ENCODE results near the gene FAM149A. TPM values are rescaled to one million over a fixed set of nuclear protein-coding genes. Genes with fewer than 3 reads are reported as not detected.

Gene FAM149A
- total and polyA plus RNA-seq, 10 of the 15 experiments (the other 5 are each of a cell fraction or from before 2014, with no cell fraction given), result 0.38 to 1.9 (median 0.99) TPM

DNA sequence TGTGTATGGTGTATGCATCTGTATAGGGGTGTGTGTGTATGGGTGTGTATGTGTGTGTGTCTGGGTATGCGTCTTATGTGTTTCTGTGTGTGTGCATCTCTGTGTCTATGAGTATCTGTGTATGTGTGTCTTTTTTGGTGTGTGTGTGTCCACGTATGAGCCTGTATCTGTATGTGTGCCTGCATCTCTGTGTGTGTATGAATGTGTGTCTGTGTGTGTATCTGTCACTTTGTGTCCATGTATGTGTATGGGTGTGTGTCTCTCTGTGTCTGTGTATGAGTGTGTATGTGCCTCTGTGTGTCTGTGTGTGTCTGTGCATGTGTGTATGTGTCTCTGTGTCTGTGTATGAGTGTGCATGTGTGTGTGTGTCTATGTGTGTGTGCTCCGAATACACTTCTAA, 24.3 kb downstream of the FAM149A start (continued):
- TF ChIP-seq SMAD5 (IDR thresholded peaks at IDR 0.05; ENCODE audit: low read depth) (no peak), SUZ12 (IDR thresholded peaks at IDR 0.05; ENCODE audit: unreplicated experiment) (no peak), HDGF (IDR thresholded peaks at IDR 0.05) (no peak), SP1 (IDR thresholded peaks at IDR 0.05; ENCODE audit: low read depth, low read length) (no peak), RAD21 (IDR thresholded peaks at IDR 0.05; ENCODE audit: insufficient read depth, low read depth, low read length) (no peak), RFX5 (IDR thresholded peaks at IDR 0.05; ENCODE audit: low read depth, low read length) (no peak), WRNIP1 (IDR thresholded peaks at IDR 0.05; ENCODE audit: borderline replicate concordance, low read depth, low read length) (no peak), NR2C1 (IDR thresholded peaks at IDR 0.05) (no peak)
- TF ChIP-seq, protein P1, sequence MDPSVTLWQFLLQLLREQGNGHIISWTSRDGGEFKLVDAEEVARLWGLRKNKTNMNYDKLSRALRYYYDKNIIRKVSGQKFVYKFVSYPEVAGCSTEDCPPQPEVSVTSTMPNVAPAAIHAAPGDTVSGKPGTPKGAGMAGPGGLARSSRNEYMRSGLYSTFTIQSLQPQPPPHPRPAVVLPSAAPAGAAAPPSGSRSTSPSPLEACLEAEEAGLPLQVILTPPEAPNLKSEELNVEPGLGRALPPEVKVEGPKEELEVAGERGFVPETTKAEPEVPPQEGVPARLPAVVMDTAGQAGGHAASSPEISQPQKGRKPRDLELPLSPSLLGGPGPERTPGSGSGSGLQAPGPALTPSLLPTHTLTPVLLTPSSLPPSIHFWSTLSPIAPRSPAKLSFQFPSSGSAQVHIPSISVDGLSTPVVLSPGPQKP (IDR thresholded peaks at IDR 0.05; ENCODE audit: low read depth, low read length), result no peak

GRCh38 chr4:186131935-186132334, 27.4 kb downstream of the FAM149A start:
- H3K27ac ChIP-seq (ENCODE audit: control insufficient read depth, insufficient read depth), result no peak overlapping the region
- ChIA-PET SMC1A (ENCODE audit: uncharacterized antibody, unreplicated experiment) (no interaction called here), RAD21 (ENCODE audit: unreplicated experiment) (no interaction called here), CTCF (no interaction called here), POLR2A (no interaction called here)
- no TSS peak for BruUV-seq (replicated peaks)
- no peaks in the 10 kb centered on the region for H3K79me2 ChIP-seq (ENCODE audit: control insufficient read depth, insufficient read depth, low read length)
- no peak for DNase-seq (ENCODE audit: low read depth, low spot score)
- 87% methylated on average over 2 of the region's 2 CpGs for WGBS (ENCODE audit: insufficient coverage, insufficient replicate concordance, low lambda C conversion rate, missing lambda C conversion rate)
- no peak for FAIRE-seq
- H3K9me3 ChIP-seq (replicated peaks; ENCODE audit: control insufficient read depth, insufficient read depth, low read length), result no peaks in the 10 kb centered on the region
- H3K9ac ChIP-seq (ENCODE audit: control insufficient read depth, insufficient read depth, low read length), result no peak overlapping the region
- no peak overlapping the region for H3K4me2 ChIP-seq (ENCODE audit: control insufficient read depth, insufficient read depth)
- no peak overlapping the region for H2AFZ ChIP-seq (ENCODE audit: control insufficient read depth, low read depth, low read length)
- peaks cover 15% of the 10 kb centered on the region for H3K4me1 ChIP-seq (ENCODE audit: control insufficient read depth, insufficient read depth, low read length)
- in situ Hi-C loops (cut with MboI) (loop anchor here (10.0 kb wide), 1 partner anchor 487 kb away; no protein-coding TSS in a partner anchor), intact Hi-C loops (cut with micrococcal nuclease; ENCODE audit: unreplicated experiment) (no loop called here)
- peaks cover 0 to 4% of the 10 kb centered on the region in 2 experiments; a peak in 2 of 4 replicates for H3K27me3 ChIP-seq (replicated peaks in 1 of 2; ENCODE audit: control insufficient read depth in 2 of 2, insufficient read depth in 2 of 2, low read length in 1 of 2)
- no peak overlapping the region for H3K4me3 ChIP-seq
- H4K20me1 ChIP-seq (ENCODE audit: control insufficient read depth, insufficient read depth), result no peaks in the 10 kb centered on the region
- no peaks in the 10 kb centered on the region for H3K36me3 ChIP-seq (ENCODE audit: control insufficient read depth in 2 of 2, insufficient read depth in 2 of 2, low read length in 1 of 2)
- no peak for ATAC-seq
- TF ChIP-seq MTA2 (IDR thresholded peaks at IDR 0.05; ENCODE audit: low read depth) (no peak), ESRRA (IDR thresholded peaks at IDR 0.05; ENCODE audit: low read length) (no peak), RB1 (IDR thresholded peaks at IDR 0.05; ENCODE audit: borderline replicate concordance) (no peak), RUNX3 (IDR thresholded peaks at IDR 0.05; ENCODE audit: low read length) (no peak), REST (IDR thresholded peaks at IDR 0.05; ENCODE audit: low read depth, low read length) (no peak), CREB1 (IDR thresholded peaks at IDR 0.05; ENCODE audit: low read depth) (no peak), HSF1 (IDR thresholded peaks at IDR 0.05; ENCODE audit: low read depth, low read length) (no peak), HCFC1 (IDR thresholded peaks at IDR 0.05; ENCODE audit: low read length) (no peak), TBL1XR1 (IDR thresholded peaks at IDR 0.05; ENCODE audit: low read depth, low read length) (no peak), ZNF217 (IDR thresholded peaks at IDR 0.05) (no peak), SREBF2 (IDR thresholded peaks at IDR 0.05; ENCODE audit: low read length) (no peak), GABPA (IDR thresholded peaks at IDR 0.05; ENCODE audit: low read depth) (no peak), TCF12 (IDR thresholded peaks at IDR 0.05; ENCODE audit: low read depth, low read length) (no peak)

All from GM12878 (cell line).